ENCODE results near the gene UBL5. TPM values are rescaled to one million over a fixed set of nuclear protein-coding genes. Genes with fewer than 3 reads are reported as not detected.
A peak's percentile ranks its signal among the peaks of the same experiment; 100 is the strongest.

Gene UBL5
- total RNA-seq, 1 donor: 111 TPM

DNA sequence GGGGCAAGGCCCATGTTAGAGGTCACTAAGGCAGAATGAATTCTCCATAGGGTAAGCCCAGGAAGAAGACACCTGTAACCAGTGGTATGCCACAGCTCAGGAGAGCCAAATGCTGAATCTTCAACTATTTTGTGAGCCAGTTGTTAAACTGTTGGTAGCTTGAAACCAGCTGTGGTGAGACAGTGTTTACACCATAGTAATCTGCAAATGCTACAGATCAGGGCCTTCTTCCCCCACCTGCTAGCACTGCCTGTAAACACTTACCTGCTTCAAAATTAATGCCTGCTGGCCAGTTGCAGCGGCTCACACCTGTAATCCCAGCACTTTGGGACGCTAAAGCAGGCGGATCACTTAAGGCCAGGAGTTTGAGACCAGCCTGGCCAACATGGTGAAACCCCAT, 20.9 kb upstream of the UBL5 start:
- TF ChIP-seq, protein P1, sequence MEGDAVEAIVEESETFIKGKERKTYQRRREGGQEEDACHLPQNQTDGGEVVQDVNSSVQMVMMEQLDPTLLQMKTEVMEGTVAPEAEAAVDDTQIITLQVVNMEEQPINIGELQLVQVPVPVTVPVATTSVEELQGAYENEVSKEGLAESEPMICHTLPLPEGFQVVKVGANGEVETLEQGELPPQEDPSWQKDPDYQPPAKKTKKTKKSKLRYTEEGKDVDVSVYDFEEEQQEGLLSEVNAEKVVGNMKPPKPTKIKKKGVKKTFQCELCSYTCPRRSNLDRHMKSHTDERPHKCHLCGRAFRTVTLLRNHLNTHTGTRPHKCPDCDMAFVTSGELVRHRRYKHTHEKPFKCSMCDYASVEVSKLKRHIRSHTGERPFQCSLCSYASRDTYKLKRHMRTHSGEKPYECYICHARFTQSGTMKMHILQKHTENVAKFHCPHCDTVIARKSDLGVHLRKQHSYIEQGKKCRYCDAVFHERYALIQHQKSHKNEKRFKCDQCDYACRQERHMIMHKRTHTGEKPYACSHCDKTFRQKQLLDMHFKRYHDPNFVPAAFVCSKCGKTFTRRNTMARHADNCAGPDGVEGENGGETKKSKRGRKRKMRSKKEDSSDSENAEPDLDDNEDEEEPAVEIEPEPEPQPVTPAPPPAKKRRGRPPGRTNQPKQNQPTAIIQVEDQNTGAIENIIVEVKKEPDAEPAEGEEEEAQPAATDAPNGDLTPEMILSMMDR (IDR thresholded peaks at IDR 0.05; ENCODE audit: extremely low read depth, low read depth, low read length): no peak
- Histone ChIP-seq H3K4me2 (ENCODE audit: insufficient read depth, low read length) (no peak overlapping the region), H2AFZ (ENCODE audit: low read length) (no peak overlapping the region), H3K4me3 (ENCODE audit: insufficient read depth, low read length) (no peak overlapping the region), H4K20me1 (ENCODE audit: insufficient read depth, low read length) (peaks cover 4% of the 10 kb centered on the region), H3K36me3 (ENCODE audit: insufficient read depth, low read length) (peaks cover 23% of the 10 kb centered on the region), H3K4me1 (ENCODE audit: insufficient read depth, low read length) (no peaks in the 10 kb centered on the region), H3K27me3 (ENCODE audit: insufficient read depth, low read length) (no peaks in the 10 kb centered on the region), H3K9me3 (ENCODE audit: low read depth, low read length) (no peaks in the 10 kb centered on the region), H3K27ac (ENCODE audit: low read depth, low read length) (no peak overlapping the region), H3K79me2 (ENCODE audit: insufficient read depth, low read length) (peaks cover 2% of the 10 kb centered on the region)
- no peak for DNase-seq (ENCODE audit: insufficient read length, low spot score, missing footprints)

DNA sequence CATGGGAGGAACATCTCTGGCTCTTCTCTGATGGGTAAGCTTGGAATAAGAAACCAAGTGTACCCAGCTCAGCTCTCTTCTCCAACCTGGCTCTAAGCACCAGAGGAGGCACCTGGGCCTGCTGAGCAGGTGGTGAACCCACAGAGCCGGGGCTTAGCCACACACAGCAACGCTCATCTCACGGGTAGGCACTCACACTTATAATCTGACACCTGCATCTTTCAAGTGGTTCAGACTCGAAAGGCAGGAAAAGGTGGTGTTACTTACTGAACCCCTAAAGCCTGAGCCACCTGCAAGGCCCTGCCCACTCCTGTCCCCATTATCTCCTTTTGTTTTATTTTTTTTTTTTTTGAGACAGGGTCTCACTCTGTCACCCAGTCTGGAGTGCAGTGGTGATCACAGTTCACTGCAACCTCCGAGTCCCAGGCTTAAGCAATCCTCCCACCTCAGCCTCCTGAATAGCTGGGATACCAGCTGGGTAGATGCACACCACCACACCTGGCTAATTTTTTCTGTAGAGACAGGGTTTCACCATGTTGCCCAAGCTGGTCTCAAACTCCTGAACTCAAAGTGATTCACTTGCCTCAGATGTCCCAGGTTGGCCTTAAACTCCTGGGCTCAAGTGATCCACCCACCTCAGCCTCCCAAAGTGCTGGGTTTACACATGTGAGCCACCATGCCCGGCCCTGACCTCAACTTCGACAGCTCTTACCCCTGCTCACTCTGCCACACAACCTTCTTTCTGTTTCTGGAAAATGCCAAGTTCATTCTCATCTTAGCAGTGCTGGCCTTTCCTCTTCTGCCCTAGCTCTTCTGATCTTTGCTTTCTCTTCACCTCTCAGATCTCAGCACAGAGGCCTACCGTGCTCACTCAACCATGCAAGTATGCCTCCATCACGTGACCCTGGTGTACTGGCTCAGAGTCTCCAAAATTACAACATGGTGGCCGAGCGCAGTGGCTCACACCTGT, 18.6 kb upstream of the UBL5 start:
- H3K79me2 ChIP-seq (ENCODE audit: insufficient read depth, low read length): peaks cover 8% of the 10 kb centered on the region
- H3K27ac ChIP-seq (ENCODE audit: low read depth, low read length): no peak overlapping the region
- DNase-seq (ENCODE audit: insufficient read length, low spot score, missing footprints): no peak
- TF ChIP-seq, protein P1 (IDR thresholded peaks at IDR 0.05; ENCODE audit: extremely low read depth, low read depth, low read length): no peak
- H3K4me1 ChIP-seq (ENCODE audit: insufficient read depth, low read length): no peaks in the 10 kb centered on the region
- H3K9me3 ChIP-seq (ENCODE audit: low read depth, low read length): no peaks in the 10 kb centered on the region
- H3K36me3 ChIP-seq (ENCODE audit: insufficient read depth, low read length): peaks cover 23% of the 10 kb centered on the region
- no peak overlapping the region for H3K4me3 ChIP-seq (ENCODE audit: insufficient read depth, low read length)
- H4K20me1 ChIP-seq (ENCODE audit: insufficient read depth, low read length): peaks cover 4% of the 10 kb centered on the region
- H2AFZ ChIP-seq (ENCODE audit: low read length): no peak overlapping the region
- H3K27me3 ChIP-seq (ENCODE audit: insufficient read depth, low read length): no peaks in the 10 kb centered on the region
- no peak overlapping the region for H3K4me2 ChIP-seq (ENCODE audit: insufficient read depth, low read length)

DNA sequence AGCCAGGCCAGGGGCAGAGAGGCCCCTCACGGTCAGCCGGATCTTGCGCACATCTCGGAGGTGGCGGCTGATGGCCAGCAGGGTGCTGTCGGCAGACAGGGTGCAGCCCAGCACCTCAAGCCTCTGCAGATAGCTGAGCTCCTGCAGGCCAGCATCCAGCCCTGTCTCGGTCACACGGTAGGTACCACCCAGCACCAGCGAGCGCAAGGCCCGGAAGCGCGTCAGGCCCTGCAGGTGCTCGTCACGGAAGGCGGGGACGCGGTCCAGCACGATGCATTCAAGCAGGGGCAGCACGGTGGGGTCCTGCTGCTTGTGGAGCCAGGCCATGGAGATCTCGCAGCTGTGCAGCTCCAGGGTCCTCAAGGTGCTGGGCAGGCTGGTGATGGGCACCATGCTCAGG, 16.6 kb upstream of the UBL5 start:
- H3K36me3 ChIP-seq (ENCODE audit: insufficient read depth, low read length): peaks cover 23% of the 10 kb centered on the region
- no peak overlapping the region for H3K4me3 ChIP-seq (ENCODE audit: insufficient read depth, low read length)
- peaks cover 22% of the 10 kb centered on the region for H3K79me2 ChIP-seq (ENCODE audit: insufficient read depth, low read length)
- no peak overlapping the region for H3K4me2 ChIP-seq (ENCODE audit: insufficient read depth, low read length)
- H2AFZ ChIP-seq (ENCODE audit: low read length): no peak overlapping the region
- TF ChIP-seq, protein P1 (IDR thresholded peaks at IDR 0.05; ENCODE audit: extremely low read depth, low read depth, low read length): no peak
- no peaks in the 10 kb centered on the region for H3K9me3 ChIP-seq (ENCODE audit: low read depth, low read length)
- H3K4me1 ChIP-seq (ENCODE audit: insufficient read depth, low read length): no peaks in the 10 kb centered on the region
- peak; percentile 31 for DNase-seq (ENCODE audit: insufficient read length, low spot score, missing footprints)
- H3K27ac ChIP-seq (ENCODE audit: low read depth, low read length): no peak overlapping the region
- H3K27me3 ChIP-seq (ENCODE audit: insufficient read depth, low read length): no peaks in the 10 kb centered on the region
- peaks cover 4% of the 10 kb centered on the region for H4K20me1 ChIP-seq (ENCODE audit: insufficient read depth, low read length)

DNA sequence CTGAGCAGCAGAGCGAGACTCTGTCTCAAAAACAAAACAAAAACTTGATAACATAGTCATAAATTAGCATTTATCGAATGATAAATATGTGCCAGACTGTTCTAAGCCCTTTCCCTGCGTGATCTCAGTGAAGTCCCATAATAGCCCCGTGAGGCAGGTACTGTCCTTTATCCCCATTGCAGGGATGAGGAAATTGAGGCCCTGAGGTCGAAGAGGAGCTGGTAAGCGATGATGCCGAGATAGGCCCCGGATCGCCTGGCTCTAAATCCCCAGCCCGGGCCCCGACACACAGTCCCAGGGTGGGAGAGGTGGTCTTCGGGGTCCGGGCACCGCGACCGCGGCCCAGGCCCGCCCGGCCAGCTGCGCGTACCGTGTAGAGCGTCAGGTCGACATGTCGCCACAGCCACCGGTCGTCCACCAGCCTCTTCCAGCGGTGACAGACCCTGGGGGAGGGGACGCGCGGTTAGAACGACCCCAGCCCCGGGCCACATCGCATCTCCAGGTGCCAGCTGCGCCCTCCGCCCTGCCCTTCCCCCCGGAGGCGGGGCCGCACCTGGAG, 9.5 kb upstream of the UBL5 start:
- Histone ChIP-seq H4K20me1 (ENCODE audit: insufficient read depth, low read length) (peaks cover 6% of the 10 kb centered on the region), H3K4me2 (ENCODE audit: insufficient read depth, low read length) (peak overlapping the region; percentile 99), H3K27ac (ENCODE audit: low read depth, low read length) (peak overlapping the region; percentile 92), H3K4me3 (ENCODE audit: insufficient read depth, low read length) (peak overlapping the region; percentile 100), H3K4me1 (ENCODE audit: insufficient read depth, low read length) (peaks cover 11% of the 10 kb centered on the region), H3K79me2 (ENCODE audit: insufficient read depth, low read length) (peaks cover 47% of the 10 kb centered on the region), H2AFZ (ENCODE audit: low read length) (peak overlapping the region; percentile 95), H3K36me3 (ENCODE audit: insufficient read depth, low read length) (no peaks in the 10 kb centered on the region), H3K9me3 (ENCODE audit: low read depth, low read length) (no peaks in the 10 kb centered on the region), H3K27me3 (ENCODE audit: insufficient read depth, low read length) (no peaks in the 10 kb centered on the region)
- TF ChIP-seq, protein P1 (IDR thresholded peaks at IDR 0.05; ENCODE audit: extremely low read depth, low read depth, low read length): no peak
- no peak for DNase-seq (ENCODE audit: insufficient read length, low spot score, missing footprints)

Data from osteoblast (primary cell).